HG03159 (cell line): ENCODE measurements around the gene ZNF441.
A peak's percentile ranks its signal among the peaks of the same experiment; 100 is the strongest.
"Not testable (repeated sequence)": the region's sequence is repeated elsewhere in the genome, so short reads cannot be mapped to it uniquely, and the experiment has no call there.

Experiments used
- ATAC-seq: cut with Tn5 transposase; IDR thresholded peaks from one replicate; pipeline ENCODE4 v1.9.1; 2021; ENCODE audit warnings: mild to moderate bottlenecking, moderate library complexity; ENCODE audit not compliant: unreplicated experiment

ZNF441 gene

DNA sequence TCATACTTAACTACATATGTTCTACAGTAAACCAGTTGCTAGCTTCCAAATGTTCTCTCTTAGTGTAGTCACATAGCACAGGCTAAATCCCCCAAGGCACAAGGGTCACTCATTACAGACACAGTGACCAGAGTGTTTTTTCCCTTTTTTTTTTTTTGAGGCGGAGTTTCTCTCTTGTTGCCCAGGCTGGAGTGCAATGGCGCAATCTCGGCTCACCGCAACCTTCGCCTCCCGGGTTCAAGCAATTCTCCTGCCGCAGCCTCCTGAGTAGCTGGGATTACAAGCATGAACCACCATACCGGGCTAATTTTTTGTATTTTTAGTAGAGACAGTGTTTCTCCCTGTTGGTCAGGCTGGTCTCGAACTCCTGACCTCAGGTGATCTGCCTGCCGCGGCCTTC lies 9.9 kb downstream of the ZNF441 start:
- ATAC-seq = not testable (repeated sequence)

DNA sequence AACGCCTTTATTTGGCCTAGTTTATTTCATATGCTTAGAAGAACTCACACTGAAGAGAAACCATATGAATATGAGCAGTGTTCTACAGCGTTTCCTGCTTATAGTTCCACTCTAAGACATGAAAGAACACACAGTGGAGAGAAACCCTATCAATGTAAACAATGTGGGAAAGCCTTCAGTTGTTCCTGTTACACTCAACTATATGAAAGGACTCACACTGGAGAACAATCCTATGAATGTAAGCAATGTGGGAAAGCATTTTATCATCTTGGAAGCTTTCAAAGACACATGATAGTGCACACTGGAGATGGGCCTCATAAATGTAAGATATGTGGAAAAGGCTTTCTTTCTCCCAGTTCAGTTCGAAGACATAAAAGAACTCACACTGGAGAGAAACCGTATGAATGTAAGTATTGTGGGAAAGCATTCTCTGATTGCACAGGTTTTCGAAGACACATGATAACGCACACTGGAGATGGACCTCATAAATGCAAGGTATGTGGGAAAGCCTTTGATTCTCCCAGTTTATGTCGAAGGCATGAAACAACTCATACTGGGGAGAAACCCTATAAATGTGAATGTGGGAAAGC lies 13.7 kb downstream of the ZNF441 start:
- ATAC-seq = no peak

DNA sequence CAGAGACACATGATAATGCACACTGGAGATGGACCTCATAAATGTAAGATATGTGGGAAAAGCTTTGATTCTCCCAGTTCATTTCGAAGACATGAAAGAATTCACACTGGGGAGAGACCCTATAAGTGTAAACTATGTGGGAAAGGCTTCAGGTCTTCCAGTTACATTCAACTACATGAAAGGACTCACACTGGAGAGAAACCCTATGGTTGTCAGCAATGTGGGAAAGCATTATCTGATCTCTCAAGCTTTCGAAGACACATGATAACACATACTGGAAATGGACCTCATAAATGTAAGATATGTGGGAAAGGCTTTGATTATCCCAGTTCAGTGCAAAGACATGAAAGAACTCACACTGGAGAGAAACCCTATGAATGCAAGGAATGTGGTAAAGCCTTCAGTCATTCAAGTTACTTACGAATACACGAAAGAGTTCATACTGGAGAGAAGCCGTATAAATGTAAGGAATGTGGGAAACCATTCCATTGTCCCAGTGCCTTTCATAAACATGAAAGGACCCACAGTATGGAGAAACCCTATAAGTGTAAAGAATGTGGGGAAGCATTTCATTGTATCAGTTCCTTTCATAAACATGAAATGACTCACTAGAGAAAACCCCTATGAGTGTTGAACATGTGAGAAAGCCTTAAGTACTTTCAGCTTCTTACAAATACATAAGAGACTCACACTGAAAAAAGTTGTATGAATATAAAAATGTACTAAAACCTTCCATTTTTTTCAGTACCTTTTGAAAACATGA lies 14.7 kb downstream of the ZNF441 start:
- ATAC-seq = no peak

DNA sequence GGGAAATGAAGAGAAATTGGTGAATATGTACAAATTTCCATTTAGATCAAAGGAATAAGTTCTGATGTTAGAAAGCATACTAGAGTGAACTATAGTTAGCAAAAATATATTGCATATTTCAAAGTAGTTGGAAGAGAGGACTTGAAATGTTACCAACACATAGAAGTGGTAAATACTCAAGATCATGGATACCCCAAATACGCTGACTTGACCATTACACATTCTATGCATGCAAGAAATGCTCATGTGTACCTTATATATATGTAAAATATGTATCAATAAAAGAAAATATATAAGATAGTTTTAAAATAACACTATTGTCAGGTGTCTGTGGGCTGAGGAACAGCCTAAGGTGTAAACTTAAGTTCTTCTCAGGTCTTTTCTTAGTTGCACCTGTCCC lies 17.0 kb downstream of the ZNF441 start:
- ATAC-seq = no peak

DNA sequence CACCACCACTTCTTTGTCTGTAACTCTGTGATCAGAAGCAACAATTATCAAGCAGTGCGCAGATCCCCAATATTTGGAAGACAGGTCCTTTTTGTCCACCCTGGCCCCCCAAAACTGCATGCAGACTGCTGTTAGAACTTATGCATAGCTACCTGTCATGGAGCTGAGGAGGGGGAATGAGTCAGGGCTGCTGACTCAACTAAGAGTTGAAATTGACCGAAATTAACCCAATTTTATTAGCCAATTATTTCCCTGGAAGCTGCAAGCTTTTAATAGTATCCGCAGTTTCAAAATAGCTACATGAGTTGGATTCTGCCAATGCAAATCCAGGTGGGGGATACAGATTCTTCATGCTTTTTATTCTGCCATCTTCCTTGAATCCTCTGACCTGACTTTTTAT lies 17.6 kb downstream of the ZNF441 start:
- no peak for ATAC-seq

DNA sequence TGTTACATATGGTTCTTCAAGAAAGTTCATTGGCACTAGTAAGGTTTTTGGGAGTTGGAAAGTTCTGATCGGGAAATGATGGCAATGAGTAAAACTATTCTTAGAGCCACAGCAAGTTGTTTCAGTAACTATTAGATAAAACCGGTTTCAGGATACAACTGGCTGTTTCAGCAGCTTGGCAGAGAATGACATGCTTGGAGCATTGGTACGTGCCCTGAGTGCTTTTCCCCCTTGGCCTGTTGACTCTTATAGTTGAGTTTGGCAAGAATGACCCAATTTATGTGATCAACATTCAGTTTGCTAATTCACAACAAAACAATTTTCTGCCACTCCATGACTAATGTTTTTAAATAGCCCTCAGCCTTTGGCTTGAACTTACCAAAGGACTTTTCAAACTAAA lies 20.7 kb downstream of the ZNF441 start:
- no peak for ATAC-seq

DNA sequence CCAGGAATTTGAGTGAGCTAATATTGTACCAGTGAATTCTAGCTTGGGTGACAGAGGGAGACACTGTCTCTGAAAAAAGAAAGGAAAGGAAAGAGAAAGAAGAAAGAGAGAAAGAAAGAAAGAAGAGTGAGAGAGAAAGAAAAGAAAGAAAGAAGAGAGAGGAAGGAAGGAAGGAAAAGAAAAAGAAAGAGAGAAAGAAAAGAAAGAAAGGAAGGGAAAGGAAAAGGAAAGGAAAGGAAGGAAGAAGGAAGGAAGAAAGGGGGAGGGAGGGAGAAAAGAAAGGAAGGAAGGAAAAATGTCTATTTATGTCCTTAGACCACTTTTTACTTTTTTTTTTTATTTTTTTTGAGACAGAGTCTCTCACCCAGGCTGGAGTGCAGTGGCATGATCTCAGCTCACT lies 26.1 kb downstream of the ZNF441 start:
- ATAC-seq = no peak

DNA sequence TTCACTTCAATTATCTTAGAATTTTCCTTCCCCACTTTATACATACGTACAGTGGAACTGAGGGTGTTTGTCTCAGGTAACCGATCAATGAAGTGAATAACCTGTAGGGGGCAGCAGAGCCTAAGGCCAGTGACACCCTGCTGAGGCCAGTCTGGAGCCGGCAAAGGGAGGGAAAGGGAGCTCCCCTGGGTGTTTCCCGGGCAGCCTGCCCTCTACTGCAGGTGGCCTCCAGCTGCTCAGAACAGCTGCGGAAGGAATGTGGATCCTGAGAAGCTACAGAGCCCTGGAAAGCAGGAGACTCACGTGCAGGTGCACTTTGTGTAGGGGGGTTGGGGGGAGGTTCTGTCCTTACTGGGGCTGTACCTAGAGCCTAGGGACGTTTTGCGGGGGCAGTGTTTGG lies 30.7 kb downstream of the ZNF441 start:
- peak; percentile 55 for ATAC-seq

DNA sequence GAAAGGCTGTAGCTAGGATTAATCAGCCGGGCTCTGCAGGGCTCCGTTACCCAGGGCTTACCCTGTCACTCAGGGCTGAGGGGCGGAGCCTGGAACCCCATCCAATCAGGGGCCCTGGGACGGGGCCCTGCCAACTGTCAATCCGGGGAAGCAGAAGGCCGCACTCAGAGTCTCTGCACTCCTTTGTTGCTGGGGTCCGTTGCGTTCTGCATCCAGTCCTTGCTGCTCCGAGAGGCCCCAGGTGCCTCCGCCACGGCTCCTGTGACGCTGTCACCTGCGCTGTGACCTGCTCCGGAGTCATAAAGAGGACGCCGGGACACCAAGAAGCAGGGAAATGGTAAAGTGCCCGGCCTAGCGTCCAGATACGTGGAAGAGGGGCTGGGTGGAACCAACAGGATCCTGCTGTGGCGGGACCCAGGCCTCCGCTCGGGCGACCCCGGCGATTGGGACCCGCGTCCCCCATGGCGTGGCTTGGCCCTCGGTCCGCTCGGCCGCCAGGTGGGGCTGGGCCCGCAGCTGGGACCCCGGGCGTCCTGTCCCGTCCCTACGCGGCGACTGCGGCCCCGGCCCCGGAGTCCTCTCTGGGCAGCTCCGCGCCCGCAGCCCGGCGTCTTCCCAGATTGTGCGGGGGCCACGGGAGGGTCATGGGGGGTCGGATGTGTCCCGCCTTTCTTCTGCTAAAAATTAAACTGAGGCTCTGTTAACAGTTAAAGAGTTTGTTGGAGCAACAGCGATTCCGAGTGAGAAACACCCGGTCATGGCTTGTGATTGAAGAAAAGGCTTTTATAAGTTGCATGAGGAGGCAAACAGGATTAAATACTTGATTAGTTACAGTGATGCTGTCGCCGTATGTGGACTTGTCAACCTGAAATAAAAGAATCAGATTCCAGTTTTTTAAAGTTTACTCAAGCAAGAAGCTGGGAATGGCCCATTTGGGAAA lies 31.9 kb downstream of the ZNF441 start, which contains the start of gene ZNF491:
Gene ZNF491, plus strand, starts transcription at position 133 of the 940 bp plus-strand sequence. CDS start 7,431 bp downstream, outside the sequence.
- ATAC-seq = peak; percentile 94

DNA sequence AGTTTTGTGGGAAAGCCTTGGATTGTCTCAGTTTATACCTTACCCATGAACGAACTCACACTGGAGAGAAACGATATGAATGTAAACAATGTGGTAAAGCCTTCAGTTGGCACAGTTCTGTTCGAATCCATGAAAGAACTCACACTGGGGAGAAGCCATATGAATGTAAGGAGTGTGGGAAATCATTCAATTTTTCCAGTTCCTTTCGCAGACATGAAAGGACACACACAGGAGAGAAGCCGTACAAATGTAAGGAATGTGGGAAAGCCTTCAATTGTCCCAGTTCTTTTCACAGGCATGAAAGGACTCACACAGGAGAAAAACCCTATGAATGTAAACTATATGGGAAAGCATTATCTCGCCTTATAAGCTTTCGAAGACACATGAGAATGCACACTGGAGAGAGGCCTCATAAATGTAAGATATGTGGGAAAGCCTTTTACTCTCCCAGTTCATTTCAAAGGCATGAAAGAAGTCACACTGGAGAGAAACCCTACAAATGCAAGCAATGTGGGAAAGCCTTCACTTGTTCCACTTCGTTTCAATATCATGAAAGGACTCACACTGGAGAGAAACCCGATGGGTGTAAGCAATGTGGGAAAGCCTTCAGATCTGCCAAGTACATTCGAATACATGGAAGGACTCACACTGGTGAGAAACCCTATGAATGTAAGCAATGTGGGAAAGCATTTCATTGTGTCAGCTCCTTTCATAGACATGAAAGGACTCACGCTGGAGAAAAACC lies 39.7 kb downstream of the ZNF441 start:
- no peak for ATAC-seq

DNA sequence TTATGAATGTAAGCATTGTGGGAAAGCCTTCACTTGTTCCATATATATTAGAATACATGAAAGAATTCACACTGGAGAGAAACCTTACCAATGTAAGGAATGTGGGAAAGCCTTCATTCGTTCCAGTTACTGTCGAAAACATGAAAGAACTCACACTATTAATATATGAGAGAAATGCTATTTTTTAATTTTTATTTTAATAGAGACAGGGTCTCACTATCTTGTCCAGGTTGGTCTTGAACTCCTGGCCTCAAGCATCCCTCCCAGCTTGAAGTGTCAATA lies 40.2 kb downstream of the ZNF441 start:
- ATAC-seq = no peak

DNA sequence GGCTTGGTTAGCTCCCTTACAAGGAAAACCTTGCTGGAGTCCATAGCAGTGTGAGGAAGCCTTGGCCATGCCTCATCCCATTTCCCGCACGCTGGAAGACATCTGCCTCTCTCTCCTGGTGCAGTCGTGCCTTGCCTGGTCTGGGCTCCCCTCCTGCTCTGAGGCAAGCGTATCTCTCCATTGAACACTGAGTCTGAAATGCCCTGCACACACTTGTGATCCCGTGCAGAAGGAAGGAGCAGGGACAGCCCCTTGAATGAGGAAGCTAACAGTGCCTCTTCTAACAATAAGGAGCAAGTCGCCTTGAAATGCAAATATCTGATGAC lies 46.9 kb downstream of the ZNF441 start:
- peak; percentile 39 for ATAC-seq

DNA sequence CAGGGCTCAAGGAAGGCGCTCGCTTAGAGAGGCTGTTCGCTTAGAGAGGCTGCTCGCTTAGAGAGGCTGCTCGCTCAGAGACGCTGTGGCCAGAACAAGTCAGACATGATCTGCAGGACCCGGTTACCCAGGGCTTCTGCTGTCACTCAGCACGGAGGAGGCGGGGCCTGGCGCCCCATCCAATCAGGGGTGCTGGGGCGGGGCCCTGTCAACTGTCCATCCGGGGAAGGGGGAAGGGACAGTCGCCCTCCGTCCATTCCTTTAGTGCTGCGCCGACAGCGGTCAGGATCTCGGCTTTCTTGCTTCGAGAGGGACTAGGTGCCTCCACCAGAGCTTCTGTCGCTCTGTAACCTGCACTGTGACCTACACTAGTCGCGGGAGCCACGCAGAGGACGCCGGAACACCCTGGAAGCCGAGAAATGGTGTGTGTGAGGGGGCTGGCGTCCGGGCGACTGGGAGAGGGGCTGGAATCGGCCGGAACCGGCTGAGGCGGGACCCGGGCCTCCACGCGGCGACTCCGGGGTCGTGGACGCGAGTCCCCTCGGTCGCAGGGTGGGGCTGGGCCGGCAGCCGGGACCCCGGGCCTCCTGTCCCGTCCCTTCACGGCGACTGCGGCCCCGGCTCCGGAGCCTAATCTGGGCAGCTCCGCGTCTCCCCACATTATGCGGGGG lies 47.4 kb downstream of the ZNF441 start, which contains the start of gene ZNF440:
Gene ZNF440, plus strand, starts transcription at position 245 of the 671 bp plus-strand sequence. Its CDS starts 175 bp downstream, at position 420.
- ATAC-seq = peak; percentile 99

DNA sequence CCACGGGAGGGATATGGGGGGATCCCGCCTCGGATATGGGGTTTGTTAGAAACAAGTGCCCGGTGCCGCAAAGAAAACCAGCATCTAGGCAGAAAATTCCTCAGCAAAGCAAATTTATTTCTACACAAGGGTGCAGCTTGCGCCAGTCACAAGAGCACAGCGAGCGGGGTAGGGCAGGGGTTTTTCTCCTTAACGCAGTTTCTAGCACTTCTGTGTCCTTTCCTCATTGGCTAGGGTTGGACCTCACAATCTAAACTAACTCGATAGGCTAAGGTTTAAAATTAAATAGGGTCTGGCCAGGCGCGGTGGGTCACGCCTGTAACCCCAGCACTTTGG lies 47.9 kb downstream of the ZNF441 start:
- no peak for ATAC-seq

DNA sequence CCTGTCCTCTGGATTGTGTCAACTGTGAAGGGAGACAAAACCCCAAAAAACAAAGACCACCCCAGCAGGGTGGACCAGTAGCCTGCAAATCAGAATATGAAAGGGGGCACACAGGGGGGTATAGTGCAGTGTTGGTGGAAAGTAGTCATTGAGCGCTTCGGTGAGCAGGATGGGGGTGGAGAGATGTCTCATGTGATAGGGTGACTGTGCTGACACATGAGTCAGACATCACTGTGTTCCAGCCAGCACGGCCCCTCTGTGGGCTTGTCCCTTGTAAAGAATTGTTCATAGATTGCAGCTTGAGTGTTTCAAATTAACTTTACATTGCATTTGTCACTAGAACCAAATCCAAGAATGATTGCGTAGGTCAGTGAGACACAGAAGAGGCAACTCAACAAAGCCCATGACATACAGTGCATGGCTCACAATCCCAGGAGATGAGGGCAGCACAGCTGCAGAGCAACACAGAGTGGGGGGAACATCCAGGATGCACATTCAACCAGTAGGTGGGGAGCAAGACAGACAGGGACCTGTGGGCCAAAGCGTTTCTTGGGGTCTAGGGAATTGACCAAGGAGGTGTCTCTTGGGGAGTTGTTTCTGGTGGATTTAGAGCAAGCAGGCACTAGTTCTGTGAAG lies 54.8 kb downstream of the ZNF441 start:
- ATAC-seq = no peak

DNA sequence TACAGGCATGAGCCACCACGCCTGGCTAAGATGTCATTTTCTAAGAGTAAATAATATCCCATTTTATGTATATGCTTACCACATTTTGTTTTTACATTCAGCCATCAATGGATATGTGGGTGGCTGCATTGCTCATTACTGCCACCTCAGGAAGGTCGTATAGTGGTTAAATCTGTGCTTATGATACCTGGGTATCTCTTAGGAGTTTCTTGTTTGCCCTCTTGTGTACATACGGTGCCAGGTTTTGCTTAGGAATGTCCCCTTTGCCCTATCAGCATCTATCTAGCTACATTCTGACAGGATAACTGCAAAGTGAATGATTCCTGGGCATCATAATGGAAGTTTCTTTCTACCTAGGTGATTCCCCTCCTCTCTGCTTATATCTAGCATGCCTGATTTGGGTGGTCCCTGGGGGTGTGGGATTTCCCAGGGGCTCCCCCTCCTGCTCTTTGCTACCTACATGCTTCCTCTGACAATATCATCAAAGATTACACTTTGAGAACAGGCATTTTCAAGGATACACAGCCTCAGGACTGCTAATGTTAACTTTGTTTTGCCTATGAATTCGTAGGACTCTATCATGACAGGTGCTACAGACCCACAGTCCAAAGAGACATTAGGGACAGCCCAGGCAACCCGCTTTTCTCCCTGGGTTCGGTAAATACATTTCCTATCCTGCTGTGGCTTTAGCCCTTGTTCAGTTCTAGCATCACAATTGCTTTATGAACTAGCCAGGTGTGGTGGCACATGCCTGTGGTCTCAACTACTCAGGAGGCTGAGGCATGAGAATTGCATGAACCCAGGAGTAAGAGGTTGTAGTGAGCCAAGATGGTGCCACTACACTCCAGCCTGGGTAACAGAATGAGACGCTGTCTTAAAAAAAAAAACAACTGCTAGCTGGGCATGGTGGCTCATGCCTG lies 62.4 kb downstream of the ZNF441 start:
- not testable (repeated sequence) for ATAC-seq

DNA sequence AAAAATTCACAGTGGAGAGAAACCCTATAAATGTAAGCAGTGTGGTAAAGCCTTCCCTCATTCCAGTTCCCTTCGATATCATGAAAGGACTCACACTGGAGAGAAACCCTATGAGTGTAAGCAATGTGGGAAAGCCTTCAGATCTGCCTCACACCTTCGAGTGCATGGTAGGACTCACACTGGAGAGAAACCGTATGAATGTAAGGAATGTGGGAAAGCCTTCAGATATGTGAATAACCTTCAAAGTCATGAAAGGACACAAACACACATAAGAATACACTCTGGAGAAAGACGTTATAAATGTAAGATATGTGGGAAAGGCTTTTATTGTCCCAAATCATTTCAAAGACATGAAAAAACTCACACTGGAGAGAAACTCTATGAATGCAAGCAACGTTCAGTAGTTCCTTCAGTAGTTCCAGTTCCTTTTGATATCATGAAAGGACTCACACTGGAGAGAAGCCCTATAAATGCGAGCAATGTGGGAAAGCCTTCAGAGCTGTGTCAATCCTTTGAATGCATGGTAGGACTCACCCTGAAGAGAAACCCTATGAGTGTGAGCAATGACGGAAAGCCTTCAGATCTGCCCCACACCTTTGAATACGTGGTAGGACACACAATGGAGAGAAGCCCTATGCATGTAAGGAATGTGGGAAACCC lies 65.6 kb downstream of the ZNF441 start:
- no peak for ATAC-seq

DNA sequence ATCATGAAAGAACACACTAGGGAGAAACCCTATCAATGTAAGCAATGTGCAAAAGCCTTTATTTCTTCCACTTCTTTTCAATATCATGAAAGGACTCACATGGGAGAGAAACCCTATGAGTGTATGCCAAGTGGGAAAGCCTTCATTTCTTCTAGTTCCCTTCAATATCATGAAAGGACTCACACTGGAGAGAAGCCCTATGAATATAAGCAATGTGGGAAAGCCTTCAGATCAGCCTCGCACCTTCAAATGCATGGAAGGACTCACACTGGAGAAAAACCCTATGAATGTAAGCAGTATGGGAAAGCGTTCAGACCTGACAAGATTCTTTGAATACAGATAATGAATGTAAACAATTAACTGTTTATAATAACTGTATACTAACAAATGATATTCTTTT lies 66.7 kb downstream of the ZNF441 start:
- ATAC-seq = no peak
